Measurements from ENCODE around the gene ACVR1B. TPM values are rescaled to one million over a fixed set of nuclear protein-coding genes. Genes with fewer than 3 reads are reported as not detected.
A peak's percentile ranks its signal among the peaks of the same experiment; 100 is the strongest.

Gene ACVR1B
- total RNA-seq, 6 experiments from 2014 or later: 14.1 to 28.0 (median 25.0) TPM

- 8% methylated on average over 5 of the region's 5 CpGs for WGBS (ENCODE audit: insufficient coverage, low coverage, low lambda C conversion rate, missing lambda C conversion rate)
- intact Hi-C loops (cut with DNase I): no loop called here
- Histone ChIP-seq H3K27ac (peak overlapping the region; percentile 29 to 63 (median 39)), H3K27me3 (no peaks in the 10 kb centered on the region), H3K36me3 (no peaks in the 10 kb centered on the region), H3K9me3 (no peaks in the 10 kb centered on the region), H3K4me3 (peak overlapping the region; percentile 47 to 56 (median 50)), H3K4me1 (peaks cover 0 to 24% (median 8%) of the 10 kb centered on the region in 4 donors)
- no peak for ATAC-seq
- no peak for DNase-seq
- TF ChIP-seq CTCF (IDR thresholded peaks at IDR 0.05) (no peak), POLR2A (IDR thresholded peaks at IDR 0.05) (no peak)
These were observed 759 bp upstream of the ACVR1B start for GRCh38 chr12:51950682-51951198.

GRCh38 chr12:51951843-51952722 is 584 bp downstream of the ACVR1B start:
- WGBS (ENCODE audit: insufficient coverage, low coverage, low lambda C conversion rate, missing lambda C conversion rate): under 1% methylated on average over 14 of the region's 50 CpGs
- H3K27ac ChIP-seq: peak overlapping the region; percentile 93 to 99 (median 95)
- H3K9me3 ChIP-seq: no peaks in the 10 kb centered on the region
- no peaks in the 10 kb centered on the region for H3K36me3 ChIP-seq
- ATAC-seq (peak; percentile 2 to 8 (median 4)), DNase-seq (peak; percentile 35 to 66 (median 59))
- H3K4me1 ChIP-seq: peaks cover 0 to 29% (median 8%) of the 10 kb centered on the region in 4 donors
- intact Hi-C loops (cut with DNase I): no loop called here
- H3K4me3 ChIP-seq: peak overlapping the region; percentile 93 to 95 (median 94)
- TF ChIP-seq POLR2A (IDR thresholded peaks at IDR 0.05) (no peak), CTCF (IDR thresholded peaks at IDR 0.05) (no peak)
- no peaks in the 10 kb centered on the region for H3K27me3 ChIP-seq

- intact Hi-C loops (cut with DNase I): no loop called here
- Histone ChIP-seq H3K27me3 (no peaks in the 10 kb centered on the region), H3K4me1 (peaks cover 0 to 35% (median 8%) of the 10 kb centered on the region in 4 donors), H3K9me3 (no peaks in the 10 kb centered on the region), H3K4me3 (peak overlapping the region; percentile 93 to 95 (median 94)), H3K27ac (peak overlapping the region; percentile 93 to 99 (median 95)), H3K36me3 (no peaks in the 10 kb centered on the region)
- ATAC-seq (no peak), DNase-seq (peak in 1 of 3 donors; percentile 42)
- 31% methylated on average over 8 of the region's 8 CpGs for WGBS (ENCODE audit: insufficient coverage, low coverage, low lambda C conversion rate, missing lambda C conversion rate)
- TF ChIP-seq CTCF (IDR thresholded peaks at IDR 0.05) (no peak), POLR2A (IDR thresholded peaks at IDR 0.05) (no peak)
These were observed 1.6 kb downstream of the ACVR1B start for GRCh38 chr12:51953089-51953488.

- DNase-seq (peak in 1 of 3 donors; percentile 21), ATAC-seq (no peak)
- peaks cover 0 to 40% (median 11%) of the 10 kb centered on the region in 4 donors for H3K4me1 ChIP-seq
- intact Hi-C loops (cut with DNase I): no loop called here
- H3K36me3 ChIP-seq: no peaks in the 10 kb centered on the region
- H3K27ac ChIP-seq: peak overlapping the region; percentile 22 to 95 (median 37)
- H3K27me3 ChIP-seq: no peaks in the 10 kb centered on the region
- no peaks in the 10 kb centered on the region for H3K9me3 ChIP-seq
- H3K4me3 ChIP-seq: peak overlapping the region in 1 of 3 donors; percentile 94
- TF ChIP-seq CTCF (IDR thresholded peaks at IDR 0.05) (no peak), POLR2A (IDR thresholded peaks at IDR 0.05) (no peak)
- 4% methylated on average over 4 of the region's 4 CpGs for WGBS (ENCODE audit: insufficient coverage, low coverage, low lambda C conversion rate, missing lambda C conversion rate)
These were observed 2.4 kb downstream of the ACVR1B start for GRCh38 chr12:51953864-51954263.
